Measurements from ENCODE around the gene TMEM129. TPM values are rescaled to one million over a fixed set of nuclear protein-coding genes. Genes with fewer than 3 reads are reported as not detected.

Gene TMEM129
- total and polyA plus RNA-seq, 10 of the 15 experiments (the other 5 are each of a cell fraction or from before 2014, with no cell fraction given) = 0.19 to 24.9 (median 13.2) TPM

- ChIA-PET RAD21 (ENCODE audit: unreplicated experiment) (no interaction called here), SMC1A (ENCODE audit: uncharacterized antibody, unreplicated experiment) (no interaction called here), CTCF (no interaction called here), POLR2A (interaction anchor here (0.5 kb wide), 1 partner anchor 514 kb away, joined by 3 read pairs; no protein-coding TSS in a partner anchor)
- FAIRE-seq = no peak
- H3K27ac ChIP-seq (ENCODE audit: control insufficient read depth, insufficient read depth) = no peak overlapping the region
- no peaks in the 10 kb centered on the region for H3K79me2 ChIP-seq (ENCODE audit: control insufficient read depth, insufficient read depth, low read length)
- intact Hi-C loops (cut with micrococcal nuclease; ENCODE audit: unreplicated experiment) = no loop called here
- H3K9me3 ChIP-seq (replicated peaks; ENCODE audit: control insufficient read depth, insufficient read depth, low read length) = no peaks in the 10 kb centered on the region
- WGBS (ENCODE audit: insufficient coverage, insufficient replicate concordance, low lambda C conversion rate, missing lambda C conversion rate) = 75% methylated on average over 15 of the region's 15 CpGs
- H3K27me3 ChIP-seq (replicated peaks in 1 of 2; ENCODE audit: control insufficient read depth in 2 of 2, insufficient read depth in 2 of 2, low read length in 1 of 2) = no peaks in the 10 kb centered on the region
- no peak for TF ChIP-seq CREB1 (IDR thresholded peaks at IDR 0.05; ENCODE audit: low read depth)
- TF ChIP-seq KDM1A (IDR thresholded peaks at IDR 0.05; ENCODE audit: borderline replicate concordance) = no peak
- TF ChIP-seq E4F1 (IDR thresholded peaks at IDR 0.05; ENCODE audit: borderline replicate concordance, partially characterized antibody) = no peak
- TF ChIP-seq HDGF (IDR thresholded peaks at IDR 0.05) = no peak
- no peak for TF ChIP-seq ZNF207 (IDR thresholded peaks at IDR 0.05; ENCODE audit: borderline replicate concordance)
- H2AFZ ChIP-seq (ENCODE audit: control insufficient read depth, low read depth, low read length) = no peak overlapping the region
- no peak for ATAC-seq
- H3K36me3 ChIP-seq (ENCODE audit: control insufficient read depth in 2 of 2, insufficient read depth in 2 of 2, low read length in 1 of 2) = no peaks in the 10 kb centered on the region
- no peaks in the 10 kb centered on the region for H3K4me1 ChIP-seq (ENCODE audit: control insufficient read depth, insufficient read depth, low read length)
- no peak overlapping the region for H3K4me2 ChIP-seq (ENCODE audit: control insufficient read depth, insufficient read depth)
- in situ Hi-C loops (cut with MboI) = no loop called here
- no peaks in the 10 kb centered on the region for H4K20me1 ChIP-seq (ENCODE audit: control insufficient read depth, insufficient read depth)
- no peak overlapping the region for H3K4me3 ChIP-seq
- no peak overlapping the region for H3K9ac ChIP-seq (ENCODE audit: control insufficient read depth, insufficient read depth, low read length)
- DNase-seq (ENCODE audit: low read depth, low spot score) = no peak
- BruUV-seq (replicated peaks) = no TSS peak
These were observed 53.9 kb downstream of the TMEM129 start for GRCh38 chr4:1667273-1667672.

- in situ Hi-C loops (cut with MboI) = no loop called here
- ChIA-PET RAD21 (ENCODE audit: unreplicated experiment) (interaction anchor here (0.7 kb wide), 1 partner anchor 451 kb away, joined by 3 read pairs; no protein-coding TSS in a partner anchor), CTCF (no interaction called here), POLR2A (no interaction called here), SMC1A (ENCODE audit: uncharacterized antibody, unreplicated experiment) (no interaction called here)
- no TSS peak for BruUV-seq (replicated peaks)
- H3K27ac ChIP-seq (ENCODE audit: control insufficient read depth, insufficient read depth) = no peak overlapping the region
- intact Hi-C loops (cut with micrococcal nuclease; ENCODE audit: unreplicated experiment) = no loop called here
- no peaks in the 10 kb centered on the region for H3K9me3 ChIP-seq (replicated peaks; ENCODE audit: control insufficient read depth, insufficient read depth, low read length)
- 63% methylated on average over 12 of the region's 12 CpGs for WGBS (ENCODE audit: insufficient coverage, insufficient replicate concordance, low lambda C conversion rate, missing lambda C conversion rate)
- DNase-seq (ENCODE audit: low read depth, low spot score) (no peak), FAIRE-seq (no peak), ATAC-seq (no peak)
- no peaks in the 10 kb centered on the region for H3K79me2 ChIP-seq (ENCODE audit: control insufficient read depth, insufficient read depth, low read length)
- H3K27me3 ChIP-seq (replicated peaks in 1 of 2; ENCODE audit: control insufficient read depth in 2 of 2, insufficient read depth in 2 of 2, low read length in 1 of 2) = no peaks in the 10 kb centered on the region
- no peak overlapping the region for H3K4me2 ChIP-seq (ENCODE audit: control insufficient read depth, insufficient read depth)
- H3K4me3 ChIP-seq = no peak overlapping the region
- H3K36me3 ChIP-seq (ENCODE audit: control insufficient read depth in 2 of 2, insufficient read depth in 2 of 2, low read length in 1 of 2) = no peaks in the 10 kb centered on the region
- no peaks in the 10 kb centered on the region for H3K4me1 ChIP-seq (ENCODE audit: control insufficient read depth, insufficient read depth, low read length)
- H3K9ac ChIP-seq (ENCODE audit: control insufficient read depth, insufficient read depth, low read length) = no peak overlapping the region
- no peak overlapping the region for H2AFZ ChIP-seq (ENCODE audit: control insufficient read depth, low read depth, low read length)
- no peaks in the 10 kb centered on the region for H4K20me1 ChIP-seq (ENCODE audit: control insufficient read depth, insufficient read depth)
- no peak for TF ChIP-seq ZBTB33 (IDR thresholded peaks at IDR 0.05)
- TF ChIP-seq TCF12 (IDR thresholded peaks at IDR 0.05; ENCODE audit: low read depth, low read length) = no peak
- TF ChIP-seq IRF3 (IDR thresholded peaks at IDR 0.05) = no peak
- no peak for TF ChIP-seq ETV6 (conservative IDR thresholded peaks at IDR 0.05 in 1 of 2, IDR thresholded peaks at IDR 0.05 in 1 of 2; ENCODE audit: borderline replicate concordance in 1 of 2, low read depth in 1 of 2)
- TF ChIP-seq SP1 (IDR thresholded peaks at IDR 0.05; ENCODE audit: low read depth, low read length) = no peak
- TF ChIP-seq TAF1 (IDR thresholded peaks at IDR 0.05; ENCODE audit: borderline replicate concordance, low read depth, low read length) = no peak
- TF ChIP-seq TARDBP (IDR thresholded peaks at IDR 0.05; ENCODE audit: borderline replicate concordance) = no peak
- TF ChIP-seq ZNF207 (IDR thresholded peaks at IDR 0.05; ENCODE audit: borderline replicate concordance) = no peak
- TF ChIP-seq EZH2 (IDR thresholded peaks at IDR 0.05; ENCODE audit: borderline replicate concordance, control insufficient read depth, low read depth, low read length) = no peak
These were observed 54.7 kb downstream of the TMEM129 start for GRCh38 chr4:1666391-1666790.

Measured in GM12878 (cell line).